Mesendoderm (in vitro differentiated cells): ENCODE data around the gene ANO2.

ENCODE experiments used
- DNase-seq: peaks from one replicate; pipeline ENCODE4 v3.0.0; 2013
- H2AK5ac ChIP-seq: 2 replicates; pipeline ENCODE4 v1.6.1; 2013; ENCODE audit warnings: low read length, inconsistent platforms
- H2BK120ac ChIP-seq: 2 replicates; pipeline ENCODE4 v1.6.1; 2013; ENCODE audit warnings: low read depth, mild to moderate bottlenecking, low read length, moderate library complexity, mixed read lengths
- H2BK15ac ChIP-seq: replicated peaks from 2 replicates; pipeline ENCODE4 v1.6.1; 2013; ENCODE audit warnings: low read depth, mild to moderate bottlenecking, moderate library complexity
- H2BK5ac ChIP-seq: 2 replicates; pipeline ENCODE4 v1.6.1; 2013; ENCODE audit warnings: low read length, inconsistent platforms
- H3K18ac ChIP-seq: 2 replicates; pipeline ENCODE4 v1.6.1; 2013; ENCODE audit warnings: mild to moderate bottlenecking, low read length, mixed read lengths
- H3K23ac ChIP-seq: one replicate; pipeline ENCODE4 v1.6.1; 2013; ENCODE audit warnings: low read length
- H3K27ac ChIP-seq: 2 replicates; pipeline ENCODE4 v1.5.1; 2013; ENCODE audit warnings: low read depth, mild to moderate bottlenecking, inconsistent platforms, low read length, moderate library complexity
- H3K27me3 ChIP-seq: 2 replicates; pipeline ENCODE4 v1.6.1; 2013; ENCODE audit warnings: low read length, control low read depth, mild to moderate bottlenecking, inconsistent platforms; ENCODE audit not compliant: insufficient read depth, poor library complexity
- H3K36me3 ChIP-seq: 2 replicates; pipeline ENCODE4 v1.6.1; 2013; ENCODE audit warnings: low read length, inconsistent platforms; ENCODE audit not compliant: control insufficient read depth, insufficient read depth
- H3K4ac ChIP-seq: one replicate; pipeline ENCODE4 v1.6.1; 2013; ENCODE audit warnings: low read depth, mild to moderate bottlenecking, low read length, moderate library complexity
- H3K4me1 ChIP-seq: 2 replicates; pipeline ENCODE4 v1.6.1; 2013; ENCODE audit warnings: low read depth, low read length, inconsistent platforms; ENCODE audit not compliant: control insufficient read depth
- H3K4me2 ChIP-seq: 2 replicates; pipeline ENCODE4 v1.6.1; 2013; ENCODE audit warnings: low read length
- H3K4me3 ChIP-seq: 2 replicates; pipeline ENCODE4 v1.5.1; 2013; ENCODE audit warnings: mild to moderate bottlenecking, low read length
- H3K56ac ChIP-seq: one replicate; pipeline ENCODE4 v1.6.1; 2013; ENCODE audit warnings: low read length
- H3K79me1 ChIP-seq: 2 replicates; pipeline ENCODE4 v1.6.1; 2013; ENCODE audit warnings: low read length, inconsistent platforms
- H3K79me2 ChIP-seq: 2 replicates; pipeline ENCODE4 v1.6.1; 2013; ENCODE audit warnings: mild to moderate bottlenecking, low read length; ENCODE audit not compliant: control insufficient read depth, insufficient read depth
- H3K9ac ChIP-seq: 2 replicates; pipeline ENCODE4 v1.6.1; 2013; ENCODE audit warnings: low read length, inconsistent platforms
- H4K5ac ChIP-seq: one replicate; pipeline ENCODE4 v1.6.1; 2013; ENCODE audit warnings: low read length
- H4K8ac ChIP-seq: one replicate; pipeline ENCODE4 v1.6.1; 2013; ENCODE audit warnings: low read depth, mild to moderate bottlenecking, control low read depth, low read length, moderate library complexity
- WGBS: extraction: QIAGEN DNeasy Blood & Tissue Kit; methylation state at CpG from one replicate; pipeline ENCODE4 v1.1.7; 2013; ENCODE audit warnings: low lambda C conversion rate, missing lambda C conversion rate; ENCODE audit not compliant: insufficient coverage; ENCODE audit errors: extremely low coverage; 5-methylcytosine and 5-hydroxymethylcytosine counted together

ANO2 gene

DNA sequence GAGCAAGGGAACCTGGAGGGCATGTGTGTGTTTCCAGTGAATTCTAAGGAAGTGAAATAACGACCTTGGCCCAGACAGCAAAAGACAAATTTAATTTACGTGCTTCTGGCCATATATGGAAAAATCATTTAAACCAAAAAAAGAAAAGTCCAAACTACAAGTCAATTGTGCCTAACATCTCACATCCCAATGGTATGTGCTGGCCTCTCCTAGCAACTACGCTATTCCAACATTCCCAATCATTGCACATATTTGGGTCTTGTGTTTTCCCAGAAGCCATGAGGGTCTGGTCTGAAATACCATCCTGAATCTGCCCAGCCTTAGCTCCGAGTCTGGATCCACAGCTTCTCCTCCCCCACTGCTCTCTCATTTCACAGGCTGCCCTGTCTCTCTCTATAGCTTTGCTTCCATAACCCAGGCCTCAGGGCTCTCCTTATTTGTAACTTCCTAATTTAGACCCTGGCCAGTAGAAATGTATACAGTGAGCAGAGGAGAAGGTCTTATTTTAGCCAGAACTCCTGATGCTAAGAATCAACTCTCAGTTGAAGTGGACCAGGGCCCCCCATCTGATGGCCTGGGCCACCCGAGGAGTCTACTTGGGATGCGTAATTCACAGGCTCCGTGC is 224.6 kb downstream of the ANO2 start:
- Histone ChIP-seq H3K56ac (no peak overlapping the region), H4K5ac (no peak overlapping the region), H3K4me1 (no peaks in the 10 kb centered on the region), H3K4me3 (no peak overlapping the region), H3K18ac (no peak overlapping the region), H3K36me3 (no peaks in the 10 kb centered on the region), H3K27me3 (no peaks in the 10 kb centered on the region), H2BK15ac (no peak overlapping the region), H2BK5ac (no peak overlapping the region), H2BK120ac (no peak overlapping the region), H3K23ac (no peak overlapping the region), H3K9ac (no peak overlapping the region), H4K8ac (no peak overlapping the region), H3K4me2 (no peak overlapping the region), H3K4ac (no peak overlapping the region), H3K79me2 (no peaks in the 10 kb centered on the region), H3K79me1 (no peaks in the 10 kb centered on the region), H2AK5ac (no peak overlapping the region), H3K27ac (no peak overlapping the region)
- WGBS: no CpG with 5 or more reads among the region's 7 CpGs
- no peak for DNase-seq

DNA sequence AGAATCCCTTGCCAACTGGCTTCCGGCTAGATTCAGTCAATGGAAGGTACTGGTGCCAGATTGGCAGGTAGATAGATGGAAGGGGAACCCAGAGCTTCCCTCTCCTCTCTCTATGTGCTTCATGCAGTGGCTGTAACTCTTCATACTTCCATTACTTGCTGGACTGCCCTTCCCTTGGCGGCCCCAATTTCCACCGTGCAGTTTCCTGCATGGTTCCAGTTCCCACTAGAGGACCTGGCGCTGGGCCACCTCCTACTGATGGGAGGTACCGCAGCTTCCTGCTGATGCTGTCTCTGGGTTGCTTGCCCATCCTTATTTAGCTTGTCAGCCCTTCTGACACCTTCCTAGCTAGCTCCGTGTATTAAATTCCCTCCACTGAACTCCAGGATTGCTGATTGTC is 226.4 kb downstream of the ANO2 start:
- no peak for DNase-seq
- no peaks in the 10 kb centered on the region for H3K4me1 ChIP-seq
- no peak overlapping the region for H3K56ac ChIP-seq
- H4K8ac ChIP-seq: no peak overlapping the region
- H2AK5ac ChIP-seq: no peak overlapping the region
- no peaks in the 10 kb centered on the region for H3K27me3 ChIP-seq
- no peak overlapping the region for H2BK15ac ChIP-seq
- no peak overlapping the region for H3K4me2 ChIP-seq
- H3K79me1 ChIP-seq: no peaks in the 10 kb centered on the region
- no peaks in the 10 kb centered on the region for H3K79me2 ChIP-seq
- H3K27ac ChIP-seq: no peak overlapping the region
- no peak overlapping the region for H4K5ac ChIP-seq
- H2BK120ac ChIP-seq: no peak overlapping the region
- no peak overlapping the region for H2BK5ac ChIP-seq
- no CpG with 5 or more reads among the region's 6 CpGs for WGBS
- H3K9ac ChIP-seq: no peak overlapping the region
- H3K36me3 ChIP-seq: no peaks in the 10 kb centered on the region
- H3K4me3 ChIP-seq: no peak overlapping the region
- no peak overlapping the region for H3K23ac ChIP-seq
- no peak overlapping the region for H3K4ac ChIP-seq
- no peak overlapping the region for H3K18ac ChIP-seq

DNA sequence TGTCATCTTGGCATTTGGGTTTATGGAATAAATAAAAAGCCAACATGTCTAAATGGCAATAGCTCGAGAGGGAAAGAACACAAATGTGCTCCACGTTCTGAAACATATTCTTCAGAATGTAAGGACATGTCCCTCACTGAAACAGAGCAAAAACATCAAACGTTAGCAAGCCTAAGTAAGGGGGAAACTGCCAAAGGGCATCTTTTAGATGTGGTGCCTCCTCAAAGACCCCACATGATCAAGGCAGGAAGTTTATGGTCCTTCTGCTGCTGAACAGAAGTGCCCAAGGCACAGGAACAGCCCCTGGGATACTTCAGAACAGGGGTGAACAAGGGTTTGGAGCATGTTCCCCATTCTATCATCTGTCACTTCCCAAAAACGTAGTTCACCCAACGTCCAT is 227.0 kb downstream of the ANO2 start:
- Histone ChIP-seq H3K4me1 (no peaks in the 10 kb centered on the region), H3K79me1 (no peaks in the 10 kb centered on the region), H3K27ac (no peak overlapping the region), H3K4me2 (no peak overlapping the region), H2BK15ac (no peak overlapping the region), H3K27me3 (no peaks in the 10 kb centered on the region), H3K9ac (no peak overlapping the region), H2BK120ac (no peak overlapping the region), H3K4ac (no peak overlapping the region), H3K18ac (no peak overlapping the region), H3K79me2 (no peaks in the 10 kb centered on the region), H2AK5ac (no peak overlapping the region), H3K4me3 (no peak overlapping the region), H3K23ac (no peak overlapping the region), H4K8ac (no peak overlapping the region), H4K5ac (no peak overlapping the region), H3K36me3 (no peaks in the 10 kb centered on the region), H2BK5ac (no peak overlapping the region), H3K56ac (no peak overlapping the region)
- WGBS: no CpG with 5 or more reads among the region's 5 CpGs
- no peak for DNase-seq

DNA sequence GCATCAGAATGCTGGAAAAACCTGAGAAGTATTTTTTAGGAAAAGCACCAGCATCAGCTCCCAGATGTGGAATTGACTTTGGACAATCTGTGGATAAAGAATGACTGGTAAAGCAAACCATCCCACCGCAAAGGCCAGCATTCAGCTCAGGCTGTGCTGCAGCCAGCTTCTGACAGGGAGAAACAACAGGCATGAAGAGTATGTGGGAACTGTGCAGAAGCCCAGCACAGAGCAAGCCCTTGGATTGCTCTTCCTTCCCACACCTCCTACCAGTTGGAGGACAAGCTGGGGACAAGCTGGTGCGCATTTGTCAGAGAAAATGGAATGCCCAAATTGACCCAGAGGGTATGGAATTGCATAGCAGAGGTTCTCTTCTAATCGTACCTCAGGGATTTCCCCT is 228.1 kb downstream of the ANO2 start:
- Histone ChIP-seq H3K36me3 (no peaks in the 10 kb centered on the region), H3K27ac (no peak overlapping the region), H2BK5ac (no peak overlapping the region), H3K4me2 (no peak overlapping the region), H3K18ac (no peak overlapping the region), H2BK120ac (no peak overlapping the region), H2AK5ac (no peak overlapping the region), H3K27me3 (no peaks in the 10 kb centered on the region), H3K23ac (no peak overlapping the region), H3K9ac (no peak overlapping the region), H2BK15ac (no peak overlapping the region), H3K4me1 (no peaks in the 10 kb centered on the region), H3K4me3 (no peak overlapping the region), H3K79me2 (no peaks in the 10 kb centered on the region), H3K79me1 (no peaks in the 10 kb centered on the region), H4K5ac (no peak overlapping the region), H3K56ac (no peak overlapping the region), H4K8ac (no peak overlapping the region), H3K4ac (no peak overlapping the region)
- no peak for DNase-seq
- WGBS: no CpG with 5 or more reads among the region's 3 CpGs

DNA sequence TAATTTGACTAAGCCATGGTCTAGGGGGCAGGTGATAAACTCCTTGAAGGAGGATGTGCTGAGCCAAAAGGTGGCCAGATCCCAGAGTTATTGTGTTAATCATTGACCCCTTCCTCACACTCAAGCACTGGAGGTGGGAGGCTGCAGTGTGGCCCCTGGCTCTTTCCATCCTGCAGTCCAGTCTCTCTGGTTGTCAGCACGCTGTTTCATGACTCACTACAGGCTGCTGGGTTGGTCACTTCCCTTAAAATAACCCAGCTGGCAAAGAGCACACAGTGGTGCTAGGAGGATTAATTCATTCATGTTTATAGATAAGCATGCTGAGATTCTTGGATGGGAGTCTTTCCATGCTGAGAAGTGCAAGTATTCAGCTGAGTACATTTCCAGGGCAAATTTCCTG is 228.9 kb downstream of the ANO2 start:
- no peak overlapping the region for H3K18ac ChIP-seq
- H3K4ac ChIP-seq: no peak overlapping the region
- no peak overlapping the region for H3K4me3 ChIP-seq
- no peak overlapping the region for H3K56ac ChIP-seq
- no peak overlapping the region for H2BK5ac ChIP-seq
- no CpG with 5 or more reads among the region's 1 CpG for WGBS
- no peak overlapping the region for H2AK5ac ChIP-seq
- H2BK15ac ChIP-seq: no peak overlapping the region
- H3K79me2 ChIP-seq: no peaks in the 10 kb centered on the region
- H3K4me2 ChIP-seq: no peak overlapping the region
- no peaks in the 10 kb centered on the region for H3K36me3 ChIP-seq
- H4K5ac ChIP-seq: no peak overlapping the region
- no peak overlapping the region for H3K27ac ChIP-seq
- H4K8ac ChIP-seq: no peak overlapping the region
- no peak overlapping the region for H3K23ac ChIP-seq
- H3K79me1 ChIP-seq: no peaks in the 10 kb centered on the region
- no peak for DNase-seq
- H3K9ac ChIP-seq: no peak overlapping the region
- no peak overlapping the region for H2BK120ac ChIP-seq
- H3K27me3 ChIP-seq: no peaks in the 10 kb centered on the region
- no peaks in the 10 kb centered on the region for H3K4me1 ChIP-seq

DNA sequence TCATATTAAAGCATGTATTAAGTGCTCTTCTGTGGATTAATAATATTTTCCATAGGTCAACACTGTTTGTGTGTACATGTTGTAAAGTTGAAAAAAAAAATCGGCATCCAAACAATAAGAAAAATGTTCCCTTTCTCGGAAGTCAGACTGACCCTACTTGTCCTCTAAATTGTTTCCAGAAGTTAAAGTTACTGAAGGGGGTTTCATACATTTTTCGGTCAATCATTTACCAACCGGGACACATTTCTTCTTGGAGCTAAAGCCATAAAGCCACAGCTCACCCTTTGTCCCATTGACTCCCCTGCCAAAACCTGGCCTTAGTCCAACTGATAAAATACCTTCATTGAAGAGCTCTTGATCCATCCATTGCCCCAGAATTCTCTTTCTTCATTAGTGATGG is 230.0 kb downstream of the ANO2 start:
- Histone ChIP-seq H2BK15ac (no peak overlapping the region), H3K27me3 (no peaks in the 10 kb centered on the region), H3K56ac (no peak overlapping the region), H3K79me2 (no peaks in the 10 kb centered on the region), H3K4me1 (no peaks in the 10 kb centered on the region), H4K8ac (no peak overlapping the region), H2AK5ac (no peak overlapping the region), H3K36me3 (no peaks in the 10 kb centered on the region), H2BK5ac (no peak overlapping the region), H3K27ac (no peak overlapping the region), H2BK120ac (no peak overlapping the region), H3K4me3 (no peak overlapping the region), H4K5ac (no peak overlapping the region), H3K18ac (no peak overlapping the region), H3K79me1 (no peaks in the 10 kb centered on the region), H3K23ac (no peak overlapping the region), H3K4ac (no peak overlapping the region), H3K9ac (no peak overlapping the region), H3K4me2 (no peak overlapping the region)
- no peak for DNase-seq
- WGBS: no CpG with 5 or more reads among the region's 4 CpGs
